SKM-1 (cell line): ENCODE measurements around the gene SCEL.

Experiments used
- DNase-seq: peaks from one replicate; lab custom pipeline; 2025; ENCODE audit not compliant: unreplicated experiment; lab: John Stamatoyannopoulos, UW

SCEL gene

DNA sequence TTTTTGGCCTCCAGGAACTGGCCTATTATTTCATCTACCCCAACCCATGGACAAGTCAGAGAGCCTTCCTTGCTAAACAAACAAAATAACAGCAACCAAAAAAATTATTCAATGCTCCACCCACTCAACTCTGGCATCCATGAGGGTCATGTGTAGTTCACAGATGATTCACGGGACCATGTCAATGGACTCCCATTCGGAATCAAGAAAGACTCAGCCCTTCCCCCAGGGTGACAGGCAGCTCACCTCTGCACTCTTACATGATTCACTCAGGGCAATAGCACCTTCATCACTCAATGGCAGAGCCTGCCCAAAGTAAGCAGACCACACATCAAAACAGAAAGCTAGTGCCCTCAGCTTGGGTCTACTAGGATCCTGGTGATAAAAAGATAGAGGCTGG lies 14.3 kb upstream of the SCEL start:
- DNase-seq = no peak

GRCh38 chr13:77521595-77522367 lies 13.7 kb upstream of the SCEL start:
- DNase-seq = no peak

GRCh38 chr13:77522444-77522843 lies 13.1 kb upstream of the SCEL start:
- no peak for DNase-seq

DNA sequence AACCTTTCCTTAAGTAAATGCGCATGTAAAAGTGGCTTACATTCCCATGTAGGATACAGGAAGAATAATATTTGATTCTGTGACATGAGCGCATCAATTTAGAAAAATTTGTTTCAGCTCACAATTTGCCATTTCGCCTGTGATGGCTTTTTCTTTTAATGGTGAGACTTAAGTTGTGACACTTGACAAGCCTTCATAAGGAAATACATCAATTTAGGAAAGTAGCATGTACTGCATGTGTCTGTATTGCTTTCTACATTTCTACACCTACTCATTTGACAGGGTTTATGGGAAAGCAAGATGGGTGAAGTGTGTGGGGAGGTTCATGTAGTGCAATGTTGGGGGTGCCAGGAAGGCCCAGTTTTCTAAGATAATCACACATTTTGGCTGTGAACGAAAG lies 12.1 kb upstream of the SCEL start:
- DNase-seq = no peak

- DNase-seq = no peak
Measured at GRCh38 chr13:77523834-77524728, 11.4 kb upstream of the SCEL start.

GRCh38 chr13:77528414-77528813 lies 7.1 kb upstream of the SCEL start:
- DNase-seq = no peak

DNA sequence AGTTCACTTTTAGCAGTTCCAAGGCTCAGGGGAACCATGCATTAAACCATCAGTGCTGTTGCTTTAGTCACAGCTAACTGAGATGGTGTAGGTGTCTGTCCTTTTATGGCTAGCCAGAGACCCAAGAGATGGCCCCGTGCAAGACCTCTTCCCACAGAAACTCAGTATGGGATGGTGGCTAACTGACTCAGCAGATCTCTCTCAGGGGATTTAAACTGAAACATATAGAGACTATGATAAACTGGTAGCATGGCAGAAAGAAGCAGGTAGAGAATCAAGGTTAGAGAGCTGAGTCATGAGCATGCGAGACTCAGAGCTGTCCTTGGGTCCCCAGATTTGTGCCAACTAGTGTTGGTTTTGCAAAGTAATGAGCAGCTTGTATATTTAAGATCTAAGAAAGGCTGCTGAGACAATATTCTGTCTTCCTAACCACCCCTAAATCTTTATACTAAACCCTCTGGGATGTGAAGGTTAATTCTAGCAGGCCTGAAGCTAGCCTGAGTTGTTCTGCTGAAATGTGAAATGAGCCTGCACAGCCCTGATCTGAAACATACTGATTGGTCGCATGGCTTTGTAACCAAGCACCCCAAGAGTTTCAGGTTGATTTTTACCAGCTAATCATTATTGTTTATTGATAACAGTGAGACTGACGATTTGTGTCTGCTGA lies 6.5 kb upstream of the SCEL start:
- DNase-seq = no peak

DNA sequence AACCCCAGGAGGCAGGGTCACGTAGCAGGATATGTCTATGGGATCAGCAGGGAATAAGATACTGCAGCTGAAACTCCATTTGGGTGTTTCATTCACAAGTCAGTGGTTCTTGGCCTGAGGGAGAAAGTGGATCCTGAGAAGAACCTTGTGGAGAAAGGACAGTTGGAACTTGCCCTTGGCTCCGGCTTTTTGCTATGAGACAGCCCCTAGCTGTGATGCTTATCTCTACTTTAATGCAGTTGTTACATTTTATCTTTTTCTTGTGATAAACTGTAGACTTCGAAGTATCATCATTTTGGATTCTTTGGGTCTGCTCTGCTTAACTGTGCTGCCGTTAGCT lies 6.0 kb upstream of the SCEL start:
- DNase-seq = no peak

GRCh38 chr13:77530875-77531274 lies 4.6 kb upstream of the SCEL start:
- no peak for DNase-seq

DNA sequence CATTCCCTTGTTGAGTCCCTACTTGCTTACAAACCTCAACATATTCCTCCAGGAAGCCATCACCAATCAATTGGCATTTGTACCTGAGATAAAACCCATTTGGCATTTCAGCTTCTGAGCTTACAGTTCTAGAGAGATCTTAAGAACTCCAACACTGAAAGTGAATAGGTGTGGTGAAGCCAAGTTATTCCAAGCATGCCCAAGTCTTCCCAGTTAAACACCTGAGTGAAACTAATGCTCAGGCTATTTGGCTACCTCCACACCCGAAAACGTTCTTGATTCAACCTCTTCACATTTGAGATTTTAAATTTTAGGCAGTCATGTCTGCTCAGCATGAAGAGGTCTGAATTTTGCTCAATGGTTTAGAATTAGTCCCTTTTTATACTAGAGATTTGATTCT lies 2.5 kb upstream of the SCEL start:
- DNase-seq = no peak

DNA sequence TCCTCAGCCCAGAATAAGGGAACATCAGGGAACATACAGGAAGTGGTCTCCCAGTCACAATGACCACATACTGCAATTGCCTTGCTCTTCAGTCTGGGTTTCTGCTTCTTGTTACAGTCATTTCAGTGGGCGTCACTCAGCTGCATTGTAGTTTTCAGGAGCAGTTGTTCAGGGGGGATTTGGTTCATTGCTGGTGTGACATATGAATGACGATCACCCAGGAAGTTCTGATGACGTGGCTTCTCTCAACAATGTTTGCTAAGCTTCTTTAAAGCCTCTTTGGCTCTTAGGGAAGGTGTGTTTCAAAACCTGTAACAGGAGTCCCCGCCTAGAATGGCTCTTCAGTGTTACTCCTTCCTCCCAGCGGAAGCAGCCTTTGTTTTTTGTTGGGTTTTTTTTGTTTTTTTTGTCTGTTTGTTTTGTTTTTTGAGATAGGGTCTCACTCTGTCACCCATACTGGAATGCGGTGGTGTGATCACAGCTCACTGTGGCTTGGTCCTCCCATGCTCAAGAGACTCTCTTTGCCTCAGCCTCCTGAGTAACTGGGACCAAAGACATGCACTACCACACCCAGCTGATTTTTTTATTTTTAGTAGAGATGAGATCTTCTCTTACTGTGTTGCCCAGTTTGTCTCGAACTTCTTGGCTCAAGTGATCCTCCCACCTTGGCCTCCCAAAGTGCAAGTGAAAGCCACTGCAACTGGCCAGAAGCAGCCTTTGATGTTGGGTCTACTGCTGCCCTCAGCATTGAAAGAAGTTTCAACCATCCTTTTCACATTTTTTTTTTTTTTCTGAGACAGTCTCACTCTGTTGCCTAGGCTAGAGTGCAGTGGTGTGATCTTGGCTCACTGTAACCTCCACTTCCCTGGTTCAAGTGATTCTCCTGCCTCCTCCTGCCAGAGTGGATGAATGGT lies 1.4 kb upstream of the SCEL start:
- DNase-seq = no peak

- no peak for DNase-seq
Measured at GRCh38 chr13:77536358-77536757, 852 bp downstream of the SCEL start.

GRCh38 chr13:77537289-77537919 lies 1.9 kb downstream of the SCEL start:
- DNase-seq = no peak

DNA sequence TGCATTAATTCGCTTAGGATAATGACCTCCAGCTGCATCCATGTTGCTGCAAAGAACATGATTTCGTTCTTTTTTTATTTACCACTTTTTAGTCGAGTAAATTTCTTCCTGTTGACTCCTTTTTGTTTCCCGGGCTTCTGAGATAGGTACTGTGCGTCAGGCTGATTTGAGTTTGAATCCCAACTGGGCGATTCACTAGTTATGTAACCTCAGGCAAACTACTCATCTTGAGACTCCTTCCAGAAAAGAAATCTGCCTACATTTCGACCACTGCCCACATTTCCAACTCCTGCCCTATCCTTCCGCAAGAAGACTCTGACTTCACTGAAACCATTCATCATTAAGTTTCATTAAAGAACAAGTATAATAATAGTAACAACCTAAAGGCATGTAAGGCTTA lies 8.2 kb downstream of the SCEL start:
- no peak for DNase-seq

DNA sequence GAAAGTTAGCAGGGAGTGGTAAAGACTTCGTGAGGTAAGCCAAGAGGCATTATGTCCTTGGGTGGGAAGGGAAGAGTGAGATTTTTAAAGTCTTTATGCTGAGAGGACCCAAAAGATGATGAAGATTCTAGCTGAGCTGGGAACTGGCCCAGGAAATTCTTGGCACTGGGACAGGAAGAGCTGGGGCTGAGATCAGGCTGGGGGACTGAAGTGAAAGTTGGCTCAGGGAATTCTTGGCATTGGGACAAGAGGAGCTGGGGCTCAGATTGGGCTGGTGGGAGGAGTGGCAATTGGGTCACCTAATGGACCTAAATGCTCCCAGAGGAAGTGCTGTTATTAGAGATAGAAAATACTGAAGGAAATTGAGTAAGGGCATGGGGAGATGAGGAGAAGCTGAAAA lies 8.8 kb downstream of the SCEL start:
- DNase-seq = no peak

DNA sequence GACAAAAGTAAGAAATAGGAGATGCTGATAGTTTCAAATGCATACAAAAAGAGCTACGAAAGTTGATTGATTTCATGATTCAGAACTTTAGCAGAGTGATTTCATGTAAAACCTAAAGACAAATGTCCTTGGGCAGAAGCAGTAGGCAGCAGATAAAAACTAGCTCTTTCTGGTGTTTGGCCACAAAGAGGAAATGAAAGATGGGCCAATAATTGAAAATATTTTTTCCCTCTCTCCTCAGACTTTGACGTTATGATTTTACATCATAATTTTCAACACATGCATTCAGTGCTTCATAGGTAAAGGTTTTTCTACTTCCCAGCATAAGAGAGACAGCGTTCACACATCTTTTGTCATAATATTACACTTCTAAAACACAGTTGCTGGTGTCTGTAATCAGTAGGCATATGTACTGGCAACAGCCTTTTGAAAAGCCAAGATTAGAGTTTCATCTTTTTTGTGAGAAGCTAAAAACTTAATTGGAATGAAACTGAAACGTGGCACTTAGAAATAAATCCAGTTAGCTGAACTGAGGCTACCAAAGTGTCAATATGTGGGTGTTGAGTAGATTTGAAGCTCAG lies 9.3 kb downstream of the SCEL start:
- DNase-seq = no peak

- no peak for DNase-seq
Measured at GRCh38 chr13:77545626-77546412, 10.3 kb downstream of the SCEL start.

GRCh38 chr13:77548095-77548494 lies 12.6 kb downstream of the SCEL start:
- DNase-seq = no peak

GRCh38 chr13:77548594-77548993 lies 13.1 kb downstream of the SCEL start:
- DNase-seq = no peak
